Adrenal gland (tissue), 12 donors: ENCODE data around the gene RIPOR2. TPM values are rescaled to one million over a fixed set of nuclear protein-coding genes. Genes with fewer than 3 reads are reported as not detected.

Source experiments
- DNase-seq, 7 donors: peaks; one replicate each; pipeline ENCODE4 v3.0.0-alpha.2; 2019 to 2020
- H3K27ac ChIP-seq, 5 donors: fragments of 200-600 bp; sonication (generic) in 4 of 5; 1 replicate in 3 of 5; 2 replicates in 2 of 5; pipeline versions ENCODE4 v1.5.1 to v1.8.0; 2016 to 2020; ENCODE audit warnings: mild to moderate bottlenecking in 1 of 5
- H3K27me3 ChIP-seq: fragments of 200-600 bp; 2 replicates; pipeline ENCODE4 v1.8.0; 2021
- H3K36me3 ChIP-seq, 2 donors: fragments of 200-600 bp; replicated peaks in 1 of 2; 1 replicate in 1 of 2; 2 replicates in 1 of 2; pipeline versions ENCODE4 v1.5.1 to v1.8.0; 2018 to 2022
- H3K4me1 ChIP-seq, 2 donors: fragments of 200-600 bp; replicated peaks in 1 of 2; 1 replicate in 1 of 2; 2 replicates in 1 of 2; pipeline versions ENCODE4 v1.5.1 to v1.8.0; 2018 to 2021
- H3K4me3 ChIP-seq, 4 donors: fragments of 200-600 bp; sonication (generic) in 3 of 4; one replicate each; pipeline ENCODE4 v1.5.1; 2016 to 2018
- H3K9me3 ChIP-seq, 3 donors: fragments of 200-600 bp; sonication (generic) in 1 of 3; replicated peaks in 1 of 3; 1 replicate in 2 of 3; 2 replicates in 1 of 3; pipeline versions ENCODE4 v1.5.1 to v1.8.0; 2016 to 2021
- CTCF ChIP-seq, 6 experiments: fragments of 450-650 bp in 4 of 6; fragments of 200-600 bp in 2 of 6; sonication (generic) in 1 of 6; IDR thresholded peaks; 1 replicate in 5 of 6; 2 replicates in 1 of 6; pipeline versions ENCODE4 v1.5.1 to v1.8.0; 2016 to 2021; ENCODE audit warnings: antibody characterized with exemption in 6 of 6, mild to moderate bottlenecking in 2 of 6, moderate library complexity in 1 of 6
- POLR2A ChIP-seq, 2 donors: fragments of 450-650 bp; IDR thresholded peaks; one replicate each; pipeline ENCODE4 v1.6.1; 2017; ENCODE audit warnings: antibody characterized with exemption in 2 of 2, mild to moderate bottlenecking in 2 of 2, moderate library complexity in 1 of 2
- WGBS, 4 donors: extraction: QIAGEN DNeasy Blood & Tissue Kit in 2 of 4; methylation state at CpG; one replicate each; pipeline versions ENCODE4 v1.1.5 to v1.1.7; 2013 to 2017; 5-methylcytosine and 5-hydroxymethylcytosine counted together
- intact Hi-C, 2 donors: fragments of 100-400 bp; cut with DNase I; formaldehyde crosslinking; loops; one replicate each; pipeline versions ENCODE4 v1.14.1 to v1.15.0; 2022 to 2023
- polyA plus RNA-seq, 3 donors: library from polyadenylated mRNA; stranded (reverse); fragments of 200-250 nt in 2 of 3; fragments of 350-450 nt in 1 of 3; fragmentation: Illumina TruSeq in 1 of 3; extraction: RNeasy Lipid Tissue Mini Kit (QIAGEN cat#74804) in 1 of 3; gene quantifications; one replicate each; pipeline ENCODE4 v1.2.3, GENCODE V29; 2013 to 2014
- total RNA-seq, 9 donors: library from RNA; depleted of rRNA in 4 of 9; stranded (reverse); fragments of >200 nt in 4 of 9; fragments of 120-200 nt in 1 of 9; fragmentation: NEBNext Ultra II Directional in 1 of 9; extraction: Animal tissue kit (Norgen Biotek cat#: 25700) in 1 of 9; gene quantifications; one replicate each; pipeline versions ENCODE4 v1.1.0 to v1.2.4, GENCODE V29; 2013 to 2023
- donor health status: healthy with polysubstance abuse.
- donor health status: Bipolar disorder and iron deficiency.
- donor health status: DM: yes; HTN: yes; CAD: no.
- donor health status: DM: no; HTN: no; CAD: no.
- donor health status: DM: no; HTN: no; CAD: no.
- donor health status: DM: yes; HTN: yes; CAD: no.

Gene RIPOR2
- total and polyA plus RNA-seq, 12 donors, result 1.7 to 16.2 (median 3.9) TPM

- 78 to 90% (median 80%) methylated on average over 5 of the region's 5 CpGs for WGBS, 4 donors
- TF ChIP-seq CTCF (IDR thresholded peaks at IDR 0.05) (no peak), POLR2A (IDR thresholded peaks at IDR 0.05) (no peak)
- H3K27ac ChIP-seq, result no peak overlapping the region
- H3K9me3 ChIP-seq, result no peaks in the 10 kb centered on the region
- no peak for DNase-seq
- H3K4me3 ChIP-seq, result no peak overlapping the region
- H3K27me3 ChIP-seq, result peaks cover 5% of the 10 kb centered on the region
- intact Hi-C loops, result no loop called here
- no peaks in the 10 kb centered on the region for H3K36me3 ChIP-seq
- no peaks in the 10 kb centered on the region for H3K4me1 ChIP-seq
Observed at GRCh38 chr6:24936641-24937317, 1.0 kb upstream of the RIPOR2 start.

DNA sequence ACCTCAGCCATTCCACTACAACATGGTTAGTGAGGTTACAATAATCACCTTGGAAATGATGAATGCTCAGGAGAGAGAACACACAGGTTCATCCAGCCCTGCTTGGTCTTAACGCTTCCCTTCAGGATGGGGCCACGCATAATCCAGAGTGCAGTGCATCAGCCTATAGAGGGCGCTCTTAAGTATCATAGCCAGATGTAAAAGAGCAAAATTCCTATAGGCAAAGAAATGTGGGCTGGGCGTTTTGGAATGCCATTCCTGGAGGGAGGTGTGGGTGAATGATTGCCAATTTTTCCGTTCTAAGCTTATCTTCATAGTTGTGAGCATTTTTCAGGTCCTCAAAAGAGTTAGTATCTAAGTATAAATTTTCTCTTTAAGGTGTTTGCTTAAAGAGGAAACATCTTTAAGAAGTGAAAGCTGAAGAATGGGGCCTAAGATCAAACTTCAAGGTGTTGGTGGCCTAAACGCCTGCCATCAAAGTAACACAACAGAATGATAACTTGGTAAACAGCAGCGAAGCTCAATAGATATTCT lies 1.8 kb downstream of the RIPOR2 start:
- H3K4me1 ChIP-seq, result no peaks in the 10 kb centered on the region
- no peaks in the 10 kb centered on the region for H3K36me3 ChIP-seq
- DNase-seq, result peak in 1 of 7 donors; percentile 12
- H3K4me3 ChIP-seq, result no peak overlapping the region
- intact Hi-C loops, result no loop called here
- no peak overlapping the region for H3K27ac ChIP-seq
- peak in 4 of 6 experiments; percentile 10 to 39 (median 26) for TF ChIP-seq CTCF (IDR thresholded peaks at IDR 0.05)
- no peak for TF ChIP-seq POLR2A (IDR thresholded peaks at IDR 0.05)
- WGBS, 4 donors, result 52 to 61% (median 55%) methylated on average over 7 of the region's 7 CpGs
- peaks cover 5% of the 10 kb centered on the region for H3K27me3 ChIP-seq
- H3K9me3 ChIP-seq, result no peaks in the 10 kb centered on the region

DNA sequence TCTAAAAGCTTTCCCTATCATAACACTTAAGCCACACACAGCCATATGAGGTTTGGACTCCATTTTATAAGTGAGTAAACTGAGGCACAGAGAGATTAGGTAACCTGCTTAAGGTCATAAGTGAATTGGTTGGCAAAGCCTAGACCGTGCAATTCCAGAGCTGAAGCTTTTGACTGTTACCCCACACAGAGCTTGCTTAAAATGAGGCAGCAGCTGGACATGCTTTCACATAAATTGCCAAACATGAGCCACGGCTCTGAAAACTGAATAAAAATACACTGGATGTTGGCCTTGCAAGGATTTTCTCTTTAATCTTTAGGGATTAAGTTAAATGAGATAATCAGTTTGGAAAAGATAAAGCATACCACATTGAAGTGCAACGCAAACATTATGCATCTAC lies 2.5 kb downstream of the RIPOR2 start:
- H3K4me1 ChIP-seq, result no peaks in the 10 kb centered on the region
- no peaks in the 10 kb centered on the region for H3K36me3 ChIP-seq
- 68 to 86% (median 84%) methylated on average over 3 of the region's 3 CpGs for WGBS, 4 donors
- intact Hi-C loops, result no loop called here
- peaks cover 5% of the 10 kb centered on the region for H3K27me3 ChIP-seq
- no peak for TF ChIP-seq POLR2A (IDR thresholded peaks at IDR 0.05)
- TF ChIP-seq CTCF (IDR thresholded peaks at IDR 0.05), result no peak
- no peak overlapping the region for H3K27ac ChIP-seq
- H3K4me3 ChIP-seq, result no peak overlapping the region
- DNase-seq, result no peak
- H3K9me3 ChIP-seq, result no peaks in the 10 kb centered on the region

DNA sequence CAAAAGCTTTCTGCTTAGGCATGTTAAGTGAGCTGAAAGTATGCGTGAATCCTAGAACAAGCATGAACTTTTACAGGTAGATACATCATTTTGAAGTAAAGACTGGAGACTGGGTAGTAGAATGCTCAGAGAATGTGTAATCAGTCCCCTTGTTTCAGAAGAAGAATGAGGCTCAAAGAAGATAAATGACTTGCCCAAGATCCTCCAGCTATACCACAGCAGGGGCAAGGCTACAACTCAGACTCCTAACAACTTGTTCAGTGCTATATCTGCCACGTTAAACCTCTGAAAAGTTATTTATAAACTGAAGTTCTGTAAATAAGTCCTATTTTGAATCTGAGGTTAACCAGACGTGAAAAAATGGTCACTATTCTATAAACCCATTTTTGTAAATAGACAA lies 2.9 kb downstream of the RIPOR2 start:
- H3K4me1 ChIP-seq, result no peaks in the 10 kb centered on the region
- no peak overlapping the region for H3K27ac ChIP-seq
- H3K36me3 ChIP-seq, result no peaks in the 10 kb centered on the region
- peaks cover 5% of the 10 kb centered on the region for H3K27me3 ChIP-seq
- 58 to 66% (median 62%) methylated on average over 3 of the region's 3 CpGs for WGBS, 4 donors
- H3K4me3 ChIP-seq, result no peak overlapping the region
- no peaks in the 10 kb centered on the region for H3K9me3 ChIP-seq
- no peak for DNase-seq
- TF ChIP-seq POLR2A (IDR thresholded peaks at IDR 0.05), result no peak
- TF ChIP-seq CTCF (IDR thresholded peaks at IDR 0.05), result no peak
- intact Hi-C loops, result no loop called here
